AG10803 (cell line): ENCODE data around the gene POGLUT2.
"Not testable (repeated sequence)": the region's sequence is repeated elsewhere in the genome, so short reads cannot be mapped to it uniquely, and the experiment has no call there.

Source experiments
- DNase-seq: peaks from one replicate; pipeline ENCODE4 v3.0.0; 2010; ENCODE audit warnings: low read depth
- H3K4me3 ChIP-seq: 2 replicates; pipeline ENCODE4 v1.5.1; 2011; ENCODE audit warnings: mild to moderate bottlenecking, low read length, control low read depth
- CTCF ChIP-seq: conservative IDR thresholded peaks from 2 replicates; pipeline ENCODE4 v1.5.1; 2011; ENCODE audit warnings: mild to moderate bottlenecking, low read length, control low read depth, inconsistent platforms

Gene POGLUT2

GRCh38 chr13:102788683-102789082 is 10.1 kb downstream of the POGLUT2 start:
- TF ChIP-seq CTCF: no peak
- no peak for DNase-seq
- H3K4me3 ChIP-seq: no peak overlapping the region

GRCh38 chr13:102784483-102784882 is 14.3 kb downstream of the POGLUT2 start:
- no peak for TF ChIP-seq CTCF

GRCh38 chr13:102781591-102781990 is 17.2 kb downstream of the POGLUT2 start:
- no peak for TF ChIP-seq CTCF
- H3K4me3 ChIP-seq: no peak overlapping the region

More at GRCh38 chr13:102784483-102784882, 14.3 kb downstream of the POGLUT2 start:
- DNase-seq: no peak
- no peak overlapping the region for H3K4me3 ChIP-seq

GRCh38 chr13:102780656-102781055 is 18.1 kb downstream of the POGLUT2 start:
- DNase-seq, H3K4me3 ChIP-seq: not testable (repeated sequence)

More at GRCh38 chr13:102781591-102781990, 17.2 kb downstream of the POGLUT2 start:
- no peak for DNase-seq

GRCh38 chr13:102779436-102780159 is 19.2 kb downstream of the POGLUT2 start:
- no peak overlapping the region for H3K4me3 ChIP-seq
- no peak for TF ChIP-seq CTCF
- no peak for DNase-seq

GRCh38 chr13:102777736-102778135 is 21.0 kb downstream of the POGLUT2 start:
- no peak for DNase-seq
- TF ChIP-seq CTCF: no peak
- H3K4me3 ChIP-seq: no peak overlapping the region

GRCh38 chr13:102776271-102776670 is 22.5 kb downstream of the POGLUT2 start:
- no peak for DNase-seq

More at GRCh38 chr13:102776271-102776670, 22.5 kb downstream of the POGLUT2 start:
- TF ChIP-seq CTCF: no peak
- no peak overlapping the region for H3K4me3 ChIP-seq
